ENCODE results near the gene WDSUB1.

The WDSUB1 gene, protein sequence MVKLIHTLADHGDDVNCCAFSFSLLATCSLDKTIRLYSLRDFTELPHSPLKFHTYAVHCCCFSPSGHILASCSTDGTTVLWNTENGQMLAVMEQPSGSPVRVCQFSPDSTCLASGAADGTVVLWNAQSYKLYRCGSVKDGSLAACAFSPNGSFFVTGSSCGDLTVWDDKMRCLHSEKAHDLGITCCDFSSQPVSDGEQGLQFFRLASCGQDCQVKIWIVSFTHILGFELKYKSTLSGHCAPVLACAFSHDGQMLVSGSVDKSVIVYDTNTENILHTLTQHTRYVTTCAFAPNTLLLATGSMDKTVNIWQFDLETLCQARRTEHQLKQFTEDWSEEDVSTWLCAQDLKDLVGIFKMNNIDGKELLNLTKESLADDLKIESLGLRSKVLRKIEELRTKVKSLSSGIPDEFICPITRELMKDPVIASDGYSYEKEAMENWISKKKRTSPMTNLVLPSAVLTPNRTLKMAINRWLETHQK

DNA sequence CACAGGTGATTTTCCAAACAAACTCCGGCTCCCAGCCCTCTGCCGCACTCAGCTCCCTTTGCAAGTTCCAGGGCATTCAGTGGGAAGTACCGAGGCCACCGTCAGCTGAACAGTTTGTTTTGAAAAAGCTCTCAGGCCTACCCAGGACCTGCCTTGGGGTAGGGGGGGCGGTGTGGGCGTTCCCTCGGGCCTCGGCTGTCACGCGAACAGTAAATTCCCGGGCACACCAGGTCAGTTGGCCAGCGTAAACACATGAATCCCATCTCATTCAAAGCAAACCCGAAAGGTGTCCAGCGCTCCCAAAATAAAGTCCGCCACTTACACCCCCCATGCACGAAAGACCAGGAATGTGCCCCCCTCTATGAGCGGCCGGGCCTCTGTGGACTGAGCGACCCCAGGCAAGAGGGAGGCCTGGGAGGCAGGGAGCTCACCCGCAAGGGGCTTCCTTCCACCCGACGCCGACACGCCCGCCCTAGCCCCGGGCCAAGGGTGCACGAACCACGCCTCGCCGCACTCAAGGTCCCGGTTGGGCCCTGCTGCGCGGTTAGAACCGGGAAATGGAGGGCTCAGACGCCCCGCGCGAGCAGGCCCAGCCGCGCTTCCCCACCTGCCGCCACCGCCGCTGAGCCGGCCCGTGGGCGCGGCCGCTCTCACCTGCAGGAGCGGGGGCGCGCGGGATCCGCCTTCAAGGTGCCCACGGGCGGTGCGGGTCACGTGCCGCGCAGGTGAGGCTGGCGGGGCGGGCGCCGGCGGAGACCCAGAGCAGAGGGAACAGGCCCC lies at the start of gene WDSUB1:
Gene WDSUB1, minus strand, starts transcription at position 775 of the 780 bp plus-strand sequence. CDS start 3,634 bp downstream, outside the sequence.
- peak; percentile 12 for DNase-seq

DNA sequence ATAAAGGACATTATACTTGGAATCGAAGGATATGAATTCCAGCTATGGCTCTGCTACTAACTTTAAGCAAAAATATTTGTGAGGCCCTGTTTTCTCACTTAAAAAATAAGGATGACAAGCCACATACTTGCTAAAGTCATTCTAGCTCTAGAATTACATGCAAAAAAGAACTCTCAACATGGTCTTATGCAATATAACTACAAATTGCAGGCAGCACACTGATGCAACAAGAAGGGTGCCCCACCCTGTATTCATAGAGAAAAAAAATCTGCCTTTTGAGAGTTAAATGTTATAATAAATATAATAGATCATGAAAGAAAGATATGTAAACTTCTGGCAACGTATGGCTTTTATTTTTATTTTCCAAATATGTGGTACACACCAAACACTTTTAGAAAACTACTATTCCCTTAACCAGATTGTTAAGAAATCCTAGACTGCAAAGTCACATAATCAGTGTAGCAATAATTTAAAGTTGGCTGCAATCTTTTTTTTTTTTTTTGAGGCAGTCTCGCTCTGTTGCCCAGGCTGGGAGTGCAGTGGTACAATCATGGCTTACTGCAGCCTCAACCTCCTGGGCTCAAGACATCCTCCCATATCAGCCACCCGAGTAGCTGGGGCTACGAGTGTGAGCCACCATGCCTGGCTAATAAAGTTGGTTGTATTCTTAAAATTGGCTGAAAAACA lies 40.2 kb upstream of the WDSUB1 start:
- DNase-seq: no peak

DNA sequence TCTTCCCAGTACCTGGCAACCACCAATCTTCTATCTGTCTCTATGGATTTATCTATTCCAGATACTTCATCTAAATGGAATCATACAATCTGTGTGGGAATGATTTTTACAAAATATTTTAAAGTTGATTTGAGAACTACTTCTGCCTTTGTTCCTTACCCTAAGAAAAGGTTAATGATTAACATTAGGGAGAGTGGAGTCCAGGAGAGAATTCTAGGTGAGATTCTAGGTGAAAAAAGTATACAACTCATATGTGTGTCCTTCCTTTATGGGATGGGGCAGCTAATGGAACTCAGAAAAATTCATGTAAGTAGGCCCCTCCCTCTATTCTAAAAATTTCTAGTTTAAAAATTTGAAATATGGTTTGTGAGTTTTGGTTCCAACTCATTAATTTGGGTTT lies 35.9 kb upstream of the WDSUB1 start:
- no peak for DNase-seq

DNA sequence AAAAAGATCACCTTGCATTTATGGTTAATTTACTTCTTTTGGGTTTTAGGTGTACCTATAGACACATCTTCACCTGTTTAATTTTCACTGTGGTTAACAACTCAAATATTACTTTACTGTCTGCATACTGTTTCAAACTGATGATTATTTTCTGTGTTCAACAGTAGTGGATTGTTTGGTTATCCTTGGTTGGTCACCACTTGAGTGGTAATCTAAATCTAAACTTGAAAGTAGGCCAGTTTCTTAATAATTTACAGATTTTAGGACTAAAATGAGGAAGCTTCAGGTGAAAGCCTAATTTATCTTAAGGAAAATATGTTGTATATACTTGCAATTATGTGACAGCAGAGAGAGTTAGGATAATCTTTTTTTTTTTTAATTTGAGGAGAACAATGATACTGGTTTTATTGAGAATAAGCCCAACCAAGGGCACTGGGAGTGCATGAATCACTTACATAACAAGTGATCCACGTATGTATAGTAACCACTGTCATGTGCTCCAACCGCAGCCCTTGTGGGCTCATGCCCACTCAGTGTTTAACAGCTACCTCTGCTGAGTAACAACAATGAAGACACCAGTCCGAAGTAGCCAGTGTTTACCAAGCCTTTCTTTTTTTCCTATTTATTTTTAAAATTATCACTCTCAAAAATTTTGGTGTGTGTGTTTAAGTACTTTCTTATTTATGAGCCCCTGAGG lies 31.0 kb upstream of the WDSUB1 start:
- no peak for DNase-seq

DNA sequence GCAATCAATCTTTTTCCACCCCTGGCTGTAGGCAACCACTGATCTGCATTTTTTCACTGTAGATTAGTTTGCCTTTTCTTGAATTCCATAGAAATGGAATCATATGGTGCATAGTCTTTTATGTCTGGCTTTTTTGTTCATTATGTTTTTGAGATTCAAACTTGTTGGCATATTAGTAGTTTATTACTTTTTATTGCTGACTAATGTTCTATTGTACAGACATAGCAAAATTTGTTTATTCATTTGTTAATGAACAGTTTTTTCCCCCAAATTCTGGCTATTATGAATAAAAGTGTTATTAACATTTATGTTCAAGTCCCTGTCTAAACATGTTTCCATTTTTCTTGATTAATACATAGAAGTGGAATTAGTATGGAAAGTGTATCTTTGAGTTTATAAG lies 21.4 kb upstream of the WDSUB1 start:
- no peak for DNase-seq

DNA sequence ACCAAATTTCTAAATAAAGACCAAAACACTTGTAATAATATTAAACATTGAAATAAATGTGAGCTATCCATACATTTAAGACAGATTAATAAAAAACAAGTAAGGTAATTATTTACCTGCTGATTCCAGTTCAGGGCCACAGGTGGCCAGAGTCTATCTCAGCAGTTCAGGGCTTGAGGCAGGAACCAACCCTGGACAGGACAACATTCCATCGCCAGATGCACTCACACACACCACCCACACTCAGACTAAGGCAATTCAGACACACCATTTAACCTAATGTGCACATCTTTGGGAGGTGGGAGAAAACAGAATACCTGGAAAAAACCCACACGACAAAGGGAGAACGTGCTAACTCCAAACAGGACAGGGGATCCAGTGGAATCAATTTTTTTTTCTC lies 14.1 kb upstream of the WDSUB1 start:
- no peak for DNase-seq

DNA sequence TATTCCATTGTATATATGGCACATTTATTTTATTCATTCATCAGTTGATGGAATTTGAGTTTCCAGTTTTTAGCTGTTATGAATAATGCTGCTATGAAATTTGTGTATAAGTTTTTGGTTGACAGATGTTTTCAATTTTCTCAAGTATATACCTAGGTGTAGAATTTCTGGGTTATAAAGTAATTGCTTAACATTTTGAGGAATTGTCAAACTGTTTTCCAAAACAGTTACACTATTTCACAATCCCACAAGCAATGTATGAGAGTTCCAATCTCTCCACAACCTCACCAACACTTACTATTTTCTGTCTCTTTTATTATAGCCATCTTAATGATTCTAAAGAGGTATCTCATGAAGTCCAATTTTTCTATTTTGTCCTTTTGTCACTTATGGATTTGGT lies 12.5 kb upstream of the WDSUB1 start:
- DNase-seq: no peak

DNA sequence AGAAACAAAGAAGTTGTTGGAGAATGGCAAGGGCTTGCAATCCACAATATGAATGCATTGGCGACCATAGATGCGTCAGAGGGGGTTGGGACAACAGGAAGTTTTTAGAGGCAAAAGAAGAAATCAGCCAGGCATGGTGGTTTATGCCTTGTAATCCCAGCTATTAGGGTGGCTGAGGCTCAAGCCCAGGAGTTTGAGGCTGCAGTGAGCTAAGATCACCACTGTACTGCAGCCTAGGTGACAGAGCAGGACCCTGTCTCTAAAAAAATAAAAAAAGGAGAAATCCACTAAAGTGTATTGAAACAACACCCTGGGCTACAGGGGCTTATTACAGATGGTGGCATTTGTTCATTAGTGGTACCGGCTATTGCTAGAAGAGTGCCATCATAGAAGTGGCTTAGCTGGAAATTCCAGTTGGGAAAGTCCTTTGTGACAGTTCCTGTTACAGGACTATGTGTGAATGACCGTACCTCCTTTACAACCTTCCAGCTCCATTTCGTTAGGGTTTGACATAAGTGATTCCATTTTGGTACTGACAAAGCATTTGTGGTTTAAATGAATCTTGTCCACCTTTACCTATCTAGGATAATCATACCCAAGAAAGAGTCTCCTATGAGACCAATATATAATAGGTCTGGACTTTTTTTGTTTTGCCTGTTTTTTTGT lies 10.7 kb upstream of the WDSUB1 start:
- DNase-seq: no peak

DNA sequence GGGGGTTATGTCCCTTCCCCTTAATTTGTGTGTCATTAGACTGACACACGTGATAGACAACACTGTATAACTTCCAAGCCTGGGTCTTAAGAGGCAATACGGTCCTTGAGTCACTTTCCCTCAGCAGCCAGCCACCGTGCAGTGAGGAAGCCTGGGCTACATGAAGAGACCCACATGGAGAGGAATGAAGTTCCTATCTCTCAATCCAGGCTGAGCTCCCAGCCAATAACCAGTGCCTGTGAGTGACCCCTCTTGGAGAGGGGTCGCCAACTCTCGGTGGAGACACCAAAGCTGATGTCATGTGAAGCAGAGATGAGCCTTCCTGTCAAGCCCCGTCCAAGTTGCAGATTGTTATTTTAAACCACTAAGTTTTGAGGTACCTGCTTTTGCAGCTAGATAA lies 5.7 kb upstream of the WDSUB1 start:
- no peak for DNase-seq

DNA sequence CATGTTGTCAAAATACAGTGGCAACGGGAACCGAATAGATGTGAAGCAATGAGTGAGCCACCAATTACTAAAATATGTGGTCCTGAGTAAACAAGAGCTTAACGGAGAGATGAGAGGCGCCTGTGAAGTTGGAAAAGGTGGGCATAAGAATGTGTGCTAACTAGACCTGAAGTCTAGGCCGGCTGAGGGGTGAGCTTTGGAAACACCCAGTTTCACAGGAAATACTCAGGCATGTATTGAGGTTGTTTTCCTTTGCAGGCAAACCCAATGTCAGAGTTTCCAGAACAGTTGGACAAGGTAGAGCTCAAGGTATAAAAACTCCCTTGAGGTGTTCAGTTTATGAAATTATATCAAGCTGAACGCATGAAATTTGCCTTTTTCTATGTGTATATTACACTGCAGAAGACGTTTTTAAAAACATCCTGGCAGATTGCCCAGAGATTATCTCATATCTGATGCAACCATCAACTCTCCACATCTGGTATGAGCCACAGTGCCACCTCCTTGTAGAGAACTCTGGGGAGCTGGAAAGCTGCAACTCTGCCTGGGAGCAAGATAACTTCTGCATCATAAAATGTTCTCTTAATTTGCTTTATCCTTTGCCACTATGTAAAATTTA lies 3.9 kb upstream of the WDSUB1 start:
- DNase-seq: no peak

DNA sequence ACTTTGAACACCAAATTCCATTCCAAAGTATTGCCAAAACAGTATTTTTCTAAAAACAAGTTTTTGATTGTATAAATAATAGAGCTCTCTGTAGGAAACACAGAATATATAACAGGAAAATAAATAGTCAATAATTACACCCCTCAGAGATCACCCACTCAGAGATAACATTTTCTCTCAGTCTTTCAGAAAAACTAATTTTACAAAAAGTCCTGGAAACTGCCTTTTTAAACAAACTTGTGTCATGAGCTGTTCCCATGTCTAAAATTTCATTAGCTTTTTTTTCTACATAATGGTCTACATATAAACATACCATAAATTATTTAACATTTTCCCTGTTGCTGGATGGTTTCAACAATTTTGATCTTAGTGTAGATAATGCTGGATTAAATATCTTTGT lies 1.2 kb upstream of the WDSUB1 start:
- no peak for DNase-seq

DNA sequence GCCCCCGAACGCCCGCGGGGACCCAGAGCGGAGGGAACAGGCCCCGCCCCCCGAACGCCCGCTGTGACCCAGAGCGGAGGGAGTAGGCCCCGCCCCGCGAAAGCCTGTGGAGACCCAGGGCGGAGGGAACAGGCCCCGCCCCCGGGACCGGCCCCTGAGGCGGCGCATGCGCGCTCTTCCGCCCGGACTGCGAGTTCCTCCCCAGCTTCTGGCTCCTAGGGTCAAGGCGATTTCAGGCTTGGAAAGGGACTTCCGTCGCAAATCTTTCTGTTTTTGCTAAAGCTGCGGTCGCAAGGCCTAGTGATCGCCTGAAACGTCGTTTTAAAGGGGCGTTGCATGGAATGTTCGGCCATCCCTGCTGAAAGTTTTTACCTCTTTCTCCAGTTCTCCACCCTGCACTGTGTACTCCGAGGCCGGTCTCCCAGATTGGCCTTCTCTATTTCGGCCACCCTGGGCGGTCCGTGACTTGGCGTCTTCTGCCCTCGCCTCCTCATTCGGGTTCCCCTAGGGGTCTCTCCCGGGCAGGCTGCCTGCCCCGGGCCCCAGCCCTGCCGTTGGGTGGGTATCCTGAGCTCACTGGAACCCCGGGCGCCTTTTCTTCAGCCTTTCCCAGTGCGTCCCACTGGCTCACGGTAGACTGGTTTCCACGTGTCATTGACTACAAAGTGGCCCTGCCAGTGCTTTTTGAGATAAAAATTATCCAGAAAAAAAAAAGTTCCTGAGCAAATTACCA lies 372 bp upstream of the WDSUB1 start:
- DNase-seq: peak; percentile 98

DNA sequence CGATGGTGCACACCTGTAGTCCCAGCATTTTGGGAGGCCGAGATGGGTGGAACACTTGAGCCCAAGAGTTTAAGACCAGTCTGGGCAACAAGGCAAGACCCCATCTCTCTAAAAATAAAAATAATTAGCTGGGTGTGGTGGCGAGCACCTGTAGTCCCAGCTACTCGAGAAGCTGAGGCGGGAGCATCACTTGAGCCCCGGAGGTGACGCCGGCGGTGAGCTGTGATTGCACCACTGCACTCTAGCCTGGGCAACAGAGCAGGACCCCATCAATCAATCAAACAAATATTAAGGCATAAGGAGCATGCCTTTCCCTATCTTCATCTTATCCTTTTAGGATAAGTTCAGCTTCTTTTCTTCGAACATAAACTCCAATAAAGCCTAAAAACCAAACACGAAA lies 1.1 kb downstream of the WDSUB1 start:
- DNase-seq: no peak

DNA sequence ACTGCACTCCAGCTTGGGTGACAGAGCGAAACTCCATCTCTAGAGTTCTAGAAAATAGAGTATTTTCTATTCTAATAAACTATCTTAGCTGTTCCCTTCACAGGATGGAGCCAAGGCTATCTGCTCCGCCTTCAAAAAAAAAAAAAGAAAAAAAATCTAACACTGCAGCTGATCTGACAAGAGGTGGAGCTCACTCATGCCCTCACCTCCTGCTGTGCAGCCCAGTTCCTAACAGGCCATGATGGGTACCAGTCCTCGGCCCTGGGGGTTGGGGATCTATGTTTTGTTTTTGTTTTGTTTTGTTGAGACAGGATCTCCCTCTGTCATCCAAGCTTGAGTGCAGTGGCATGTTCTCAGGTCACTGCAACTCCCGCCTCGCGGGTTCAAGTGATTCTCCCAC lies 3.0 kb downstream of the WDSUB1 start:
- no peak for DNase-seq

DNA sequence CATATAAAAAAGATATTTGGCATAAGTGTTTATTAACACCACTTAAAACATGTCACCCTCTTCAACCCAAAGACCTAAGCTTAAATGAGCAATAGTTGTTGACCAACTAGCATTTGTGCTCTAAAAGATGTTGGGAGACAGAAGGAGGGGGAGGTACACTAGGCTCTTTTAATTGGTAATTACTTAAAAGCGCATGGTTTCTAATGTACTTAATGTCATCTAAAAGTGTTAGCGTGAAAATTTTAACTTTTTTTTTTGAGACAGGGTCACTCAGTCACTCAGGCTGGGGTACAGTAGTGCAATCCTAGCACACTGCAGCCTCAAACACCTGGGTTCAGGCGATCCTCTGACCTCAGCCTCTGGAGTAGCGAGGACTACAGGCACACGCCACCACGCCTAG lies 5.5 kb downstream of the WDSUB1 start:
- no peak for DNase-seq

DNA sequence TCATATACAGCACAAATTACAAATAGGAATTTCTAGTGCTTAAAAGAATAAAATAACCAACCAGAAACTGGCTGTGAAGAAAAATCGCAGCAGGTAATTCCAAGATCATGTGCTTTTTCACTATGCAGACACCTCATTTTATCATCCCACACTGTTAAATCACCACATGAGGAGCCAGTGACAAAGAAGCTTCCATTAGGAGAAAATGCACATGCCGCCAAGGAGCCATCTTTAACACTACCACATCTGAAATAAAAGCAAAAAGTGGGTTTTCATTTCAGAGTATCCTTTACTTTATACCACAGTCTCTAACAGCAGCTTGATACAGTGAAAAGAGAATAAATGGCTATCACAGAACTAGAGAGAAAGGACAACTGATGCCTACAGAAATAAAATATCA lies 6.8 kb downstream of the WDSUB1 start:
- no peak for DNase-seq

DNA sequence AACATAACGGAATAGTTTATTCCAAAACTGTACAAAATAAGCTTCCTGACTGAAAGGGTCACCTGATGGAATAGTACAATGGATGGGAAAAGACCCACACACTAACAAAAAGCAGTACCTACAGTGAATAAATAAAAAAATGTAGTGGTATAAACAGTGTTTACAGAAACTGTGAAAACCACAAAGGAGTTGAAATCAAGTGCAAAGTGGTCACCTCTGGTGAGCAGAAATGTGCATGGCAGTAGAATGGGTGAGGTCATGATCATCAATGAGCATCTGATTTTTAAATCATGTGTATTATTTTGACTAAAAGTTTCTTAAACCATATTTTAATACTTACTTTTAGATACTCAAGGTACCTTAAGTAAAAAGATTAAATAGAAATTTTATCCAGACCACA lies 11.4 kb downstream of the WDSUB1 start:
- DNase-seq: no peak

DNA sequence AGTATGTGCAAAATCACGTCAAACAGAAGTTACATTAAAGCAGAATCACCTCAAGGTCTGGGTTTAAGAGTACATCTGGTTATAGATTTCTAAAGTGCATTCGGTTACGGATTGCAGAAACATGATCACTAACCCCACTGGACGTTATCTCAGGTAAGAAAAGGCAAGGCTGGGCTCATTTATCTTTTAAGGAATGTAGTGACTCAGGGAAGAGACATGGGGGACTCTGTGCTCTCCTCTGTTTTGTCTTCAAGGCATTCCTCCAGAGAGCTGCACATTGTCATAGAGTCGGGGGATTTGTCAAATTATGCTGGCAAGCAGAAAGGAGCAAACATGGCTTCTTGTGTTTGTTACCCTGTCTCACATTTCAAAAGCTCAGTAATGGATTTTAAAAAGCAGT lies 14.3 kb downstream of the WDSUB1 start:
- DNase-seq: no peak

DNA sequence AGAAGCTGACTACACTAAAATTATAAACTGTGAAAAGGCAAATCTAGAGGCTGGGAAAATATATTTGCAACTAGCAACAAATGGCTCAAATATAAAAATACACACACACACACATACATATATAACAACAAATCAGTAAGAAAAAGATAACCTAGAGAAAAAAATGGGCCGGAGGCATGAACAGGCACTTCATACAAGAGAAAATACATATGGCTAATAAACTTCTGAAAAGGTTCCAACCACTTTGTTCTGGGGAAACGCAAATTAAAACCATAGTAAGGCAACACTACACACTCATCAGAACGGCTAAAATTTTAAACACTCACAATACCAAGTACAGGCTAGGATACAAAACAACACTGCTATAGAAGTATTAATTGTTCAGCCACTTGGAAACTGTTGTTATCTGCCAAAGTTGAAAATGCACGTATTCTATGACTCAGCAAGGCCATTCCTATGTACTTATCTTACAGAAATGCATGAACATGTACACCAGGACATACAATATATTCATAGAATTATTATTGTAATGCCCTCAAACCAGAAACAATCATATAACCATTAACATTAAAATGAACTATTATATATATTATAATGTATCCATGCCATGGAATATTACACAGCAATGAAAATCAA lies 15.6 kb downstream of the WDSUB1 start:
- DNase-seq: no peak

DNA sequence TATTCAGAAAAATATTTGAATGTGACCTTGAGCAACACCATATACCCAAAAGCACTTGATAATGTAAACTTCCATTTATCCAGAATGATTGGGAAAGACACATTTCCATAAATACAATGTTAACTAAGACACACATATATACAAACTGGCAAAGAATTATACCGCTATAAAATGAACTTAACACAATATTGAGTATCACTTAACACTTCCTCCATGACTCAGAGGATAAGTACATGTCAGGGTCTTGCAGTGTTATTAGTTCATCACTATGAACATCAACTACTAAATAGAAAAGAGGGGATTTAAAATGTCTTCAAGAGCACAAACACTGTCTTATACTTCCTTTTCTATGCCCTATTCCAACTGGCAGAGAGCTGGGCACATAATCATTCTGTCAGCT lies 18.6 kb downstream of the WDSUB1 start:
- DNase-seq: no peak

DNA sequence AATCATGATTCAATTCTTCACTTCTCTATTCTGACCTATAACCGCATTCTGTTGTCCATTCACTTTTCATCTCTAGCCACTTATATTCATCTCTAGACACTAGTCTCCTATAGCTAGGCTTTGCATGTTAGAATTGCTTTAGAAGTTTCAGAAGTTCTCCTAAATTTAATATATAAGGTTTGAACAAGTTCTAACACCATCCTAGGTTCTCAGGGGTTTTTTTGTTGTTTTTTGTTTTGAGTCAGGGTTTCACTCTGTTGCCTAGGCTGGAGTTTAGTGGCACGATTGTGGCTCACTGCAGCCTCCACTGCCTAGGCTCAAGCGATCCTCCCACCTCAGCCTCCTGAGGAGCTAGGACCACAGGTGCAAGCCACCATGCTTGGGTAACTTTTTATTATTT lies 19.9 kb downstream of the WDSUB1 start:
- no peak for DNase-seq
